ENCODE data around the gene MRPL24.

- no peak for TF ChIP-seq POLR2A (IDR thresholded peaks at IDR 0.05; ENCODE audit: low read depth, low read length)
- TF ChIP-seq SPI1 (IDR thresholded peaks at IDR 0.05; ENCODE audit: low read depth, low read length): no peak
- TF ChIP-seq TAF1 (IDR thresholded peaks at IDR 0.05; ENCODE audit: low read depth, low read length): no peak
These were observed 12.1 kb upstream of the MRPL24 start for GRCh38 chr1:156752843-156753482.
